Panc1 (cell line): ENCODE results near the gene SLCO3A1. TPM values are rescaled to one million over a fixed set of nuclear protein-coding genes. Genes with fewer than 3 reads are reported as not detected.

Experiments used
- ATAC-seq: fragments of 200-7000 bp; cut with Tn5 transposase; 2 replicates; pipeline ENCODE4 v1.9.1; 2020; ENCODE audit warnings: mild to moderate bottlenecking, moderate library complexity
- BruUV-seq: library from RNA; stranded (reverse); fragments of 400-500 nt; replicated peaks from 2 replicates; lab custom pipeline; 2021; lab: Mats Ljungman, UMichigan
- CTCF ChIA-PET: fragments of 300-600 bp; sonication (Branson Sonifier 250); formaldehyde crosslinking; loops from one replicate; lab custom pipeline; 2022; ENCODE audit warnings: antibody characterized with exemption; lab: Charles Lee
- POLR2A ChIA-PET: fragments of 300-600 bp; sonication (Branson Sonifier 250); formaldehyde crosslinking; loops from one replicate; lab custom pipeline; 2022; ENCODE audit warnings: antibody characterized with exemption; lab: Charles Lee
- DNase-seq: peaks from one replicate; pipeline ENCODE4 v3.0.0-alpha.2; 2010; ENCODE audit warnings: low read depth, low spot score
- H3K27ac ChIP-seq: 2 replicates; pipeline ENCODE4 v1.5.1; 2011; ENCODE audit warnings: mild to moderate bottlenecking, low read length, inconsistent platforms
- H3K27me3 ChIP-seq: fragments of 200-500 bp; sonication (Bioruptor generic); 2 replicates; pipeline ENCODE4 v1.6.0; 2014; ENCODE audit warnings: low read length, inconsistent platforms; ENCODE audit not compliant: control insufficient read depth, insufficient read depth
- H3K36me3 ChIP-seq: fragments of 200-500 bp; sonication (Bioruptor generic); 2 replicates; pipeline ENCODE4 v1.5.1; 2014; ENCODE audit warnings: inconsistent platforms, mild to moderate bottlenecking, low read length, moderate library complexity; ENCODE audit not compliant: control insufficient read depth, insufficient read depth
- H3K4me1 ChIP-seq: 2 replicates; pipeline ENCODE4 v1.5.1; 2011; ENCODE audit warnings: inconsistent platforms, mild to moderate bottlenecking, low read length, moderate library complexity; ENCODE audit not compliant: control insufficient read depth, insufficient read depth
- H3K4me3 ChIP-seq, 2 experiments: 2 replicates each; pipeline ENCODE4 v1.5.1; 2011 to 2012; ENCODE audit warnings: low read depth in 2 of 2, low read length in 2 of 2, mild to moderate bottlenecking in 2 of 2, inconsistent platforms in 1 of 2, moderate library complexity in 1 of 2
- H3K9me3 ChIP-seq: fragments of 200-500 bp; sonication (Bioruptor generic); 2 replicates; pipeline ENCODE4 v1.5.1; 2014; ENCODE audit warnings: low read depth, mild to moderate bottlenecking, inconsistent platforms, low read length, moderate library complexity; ENCODE audit not compliant: control insufficient read depth, insufficient read depth
- CTCF ChIP-seq: fragments of 450-650 bp; IDR thresholded peaks from 2 replicates; pipeline ENCODE4 v1.5.1; 2017; ENCODE audit warnings: mild to moderate bottlenecking
- POLR2AphosphoS5 ChIP-seq: IDR thresholded peaks from 2 replicates; pipeline ENCODE4 v1.6.1; 2012; ENCODE audit warnings: mild to moderate bottlenecking, low read depth, low read length, moderate library complexity
- REST ChIP-seq, 2 experiments: IDR thresholded peaks; 2 replicates each; pipeline ENCODE4 v1.6.1; 2011 to 2012; ENCODE audit warnings: low read depth in 2 of 2, control low read depth in 1 of 2, low read length in 1 of 2, mild to moderate bottlenecking in 1 of 2, moderate library complexity in 1 of 2; ENCODE audit not compliant: insufficient read depth in 1 of 2
- SIN3A ChIP-seq: IDR thresholded peaks from 2 replicates; pipeline ENCODE4 v1.6.1; 2012; ENCODE audit warnings: low read depth, mild to moderate bottlenecking, low read length, moderate library complexity, borderline replicate concordance; ENCODE audit not compliant: insufficient read depth
- TCF7L2 ChIP-seq: IDR thresholded peaks from 2 replicates; pipeline ENCODE4 v1.6.1; 2011; ENCODE audit warnings: mild to moderate bottlenecking, low read depth, low read length, inconsistent platforms
- in situ Hi-C: cut with HindIII; loops from 2 replicates; pipeline ENCODE4 v1.10.0; 2016; ENCODE audit warnings: low sequenced_read_pairs, low pct_unique_long_range_greater_than_20kb
- intact Hi-C: fragments of 100-400 bp; cut with micrococcal nuclease; formaldehyde crosslinking; loops from one replicate; pipeline ENCODE4 v1.10.0; 2022; ENCODE audit not compliant: unreplicated experiment
- total RNA-seq: library from RNA; stranded (reverse); gene quantifications from one replicate; pipeline ENCODE4 v1.2.1, GENCODE V29; 2021; ENCODE audit not compliant: unreplicated experiment

The SLCO3A1 gene
- total RNA-seq, 1 experiment from 2014 or later: 20.6 TPM

GRCh38 chr15:92044203-92044909 lies 190.8 kb downstream of the SLCO3A1 start:
- Histone ChIP-seq H3K27ac (no peak overlapping the region), H3K4me3 (no peak overlapping the region), H3K4me1 (no peaks in the 10 kb centered on the region), H3K9me3 (no peaks in the 10 kb centered on the region), H3K36me3 (no peaks in the 10 kb centered on the region), H3K27me3 (no peaks in the 10 kb centered on the region)
- POLR2A ChIA-PET: no interaction called here
- intact Hi-C loops (no loop called here), in situ Hi-C loops (no loop called here)
- no peak for ATAC-seq
- CTCF ChIA-PET: no interaction called here
- no TSS peak for BruUV-seq
- no peak for TF ChIP-seq TCF7L2
- no peak for TF ChIP-seq CTCF
- no peak for TF ChIP-seq SIN3A
- no peak for TF ChIP-seq REST (IDR thresholded peaks at IDR 0.05; ENCODE audit: insufficient read depth in 1 of 2, low read depth in 2 of 2, low read length in 1 of 2)
- TF ChIP-seq POLR2AphosphoS5: no peak
- no peak for DNase-seq

- no peak for DNase-seq
- ChIA-PET POLR2A (no interaction called here), CTCF (no interaction called here)
- in situ Hi-C loops: no loop called here
- TF ChIP-seq SIN3A (no peak), TCF7L2 (no peak), POLR2AphosphoS5 (no peak), CTCF (no peak), REST (IDR thresholded peaks at IDR 0.05; ENCODE audit: insufficient read depth in 1 of 2, low read depth in 2 of 2, low read length in 1 of 2) (no peak)
- Histone ChIP-seq H3K4me3 (no peak overlapping the region), H3K4me1 (no peaks in the 10 kb centered on the region), H3K36me3 (no peaks in the 10 kb centered on the region), H3K27me3 (no peaks in the 10 kb centered on the region), H3K9me3 (no peaks in the 10 kb centered on the region), H3K27ac (no peak overlapping the region)
- BruUV-seq: no TSS peak
- intact Hi-C loops: no loop called here
- no peak for ATAC-seq
Measured at GRCh38 chr15:92047900-92048299, 194.4 kb downstream of the SLCO3A1 start.
